SU-DHL-6 (cell line): ENCODE data around the gene EXOC6B.

Experiments used
- H2AFZ ChIP-seq: fragments of 200-600 bp; sonication (generic); 2 replicates; pipeline ENCODE4 v1.6.1; 2014; ENCODE audit warnings: low read depth, mild to moderate bottlenecking, moderate library complexity, mixed read lengths, antibody characterized with exemption, low read length; ENCODE audit not compliant: severe bottlenecking
- H3F3A ChIP-seq: fragments of 200-600 bp; shearing (Covaris generic); 2 replicates; pipeline ENCODE4 v1.6.0; 2016; ENCODE audit warnings: antibody characterized with exemption, mild to moderate bottlenecking; ENCODE audit not compliant: insufficient read depth
- H3K27ac ChIP-seq: fragments of 200-600 bp; sonication (generic); 2 replicates; pipeline ENCODE4 v1.5.1; 2016; ENCODE audit warnings: low read depth, mild to moderate bottlenecking, low read length, moderate library complexity, mixed read lengths
- H3K27me3 ChIP-seq: fragments of 200-600 bp; sonication (generic), shearing (Covaris generic); 2 replicates; pipeline ENCODE4 v1.6.0; 2014; ENCODE audit warnings: mild to moderate bottlenecking, low read length
- H3K36me3 ChIP-seq: fragments of 200-600 bp; sonication (generic); 2 replicates; pipeline ENCODE4 v1.6.1; 2014; ENCODE audit warnings: mild to moderate bottlenecking, low read length, mixed read lengths
- H3K4me2 ChIP-seq: fragments of 300-600, 200-600 bp; shearing (Covaris generic), sonication (generic); 2 replicates; pipeline ENCODE4 v1.6.0; 2014; ENCODE audit warnings: low read length, low read depth, mild to moderate bottlenecking; ENCODE audit not compliant: poor library complexity, severe bottlenecking
- H3K4me3 ChIP-seq: fragments of 200-600 bp; sonication (generic); 2 replicates; pipeline ENCODE4 v1.5.1; 2014; ENCODE audit warnings: antibody characterized with exemption, low read length, mild to moderate bottlenecking, mixed read lengths; ENCODE audit not compliant: insufficient read depth, poor library complexity, severe bottlenecking
- H3K79me2 ChIP-seq: fragments of 200-600 bp; sonication (generic); 2 replicates; pipeline ENCODE4 v1.6.1; 2014; ENCODE audit warnings: mild to moderate bottlenecking, low read length, moderate library complexity; ENCODE audit not compliant: insufficient read depth
- H3K9ac ChIP-seq: fragments of 200-600 bp; sonication (generic); 2 replicates; pipeline ENCODE4 v1.7.0; 2014; ENCODE audit warnings: mild to moderate bottlenecking, low read length
- H3K9me2 ChIP-seq: fragments of 200-600 bp; sonication (generic); replicated peaks from 2 replicates; pipeline ENCODE4 v1.6.1; 2014; ENCODE audit warnings: low read length; ENCODE audit not compliant: insufficient read depth
- H3K9me3 ChIP-seq: fragments of 200-600 bp; sonication (generic); 2 replicates; pipeline ENCODE4 v1.6.1; 2014; ENCODE audit warnings: low read length, mixed read lengths; ENCODE audit not compliant: insufficient read depth
- H4K20me1 ChIP-seq: fragments of 200-600 bp; sonication (generic); 2 replicates; pipeline ENCODE4 v1.6.1; 2014; ENCODE audit warnings: low read depth, mild to moderate bottlenecking, antibody characterized with exemption, low read length, moderate library complexity, mixed read lengths
- EZH2phosphoT487 ChIP-seq: fragments of 200-600 bp; sonication (generic), shearing (Covaris generic); conservative IDR thresholded peaks from 2 replicates; pipeline ENCODE4 v1.6.1; 2018; ENCODE audit warnings: mild to moderate bottlenecking, antibody characterized with exemption, low read length, moderate library complexity, mixed read lengths
- TF ChIP-seq, protein P1 (sequence below): fragments of 200-600 bp; sonication (generic); IDR thresholded peaks from one replicate; pipeline ENCODE4 v1.5.1; 2017; ENCODE audit warnings: antibody characterized with exemption, mild to moderate bottlenecking, low read length, moderate library complexity; ENCODE audit not compliant: insufficient read depth, poor library complexity, severe bottlenecking

The EXOC6B gene

GRCh38 chr2:72211350-72211749 lies 614.5 kb downstream of the EXOC6B start:
- H3K9me3 ChIP-seq: no peaks in the 10 kb centered on the region
- no peaks in the 10 kb centered on the region for H3K27me3 ChIP-seq
- no peak overlapping the region for H2AFZ ChIP-seq
- no peak overlapping the region for H3K4me3 ChIP-seq
- H3K9ac ChIP-seq: no peak overlapping the region
- no peaks in the 10 kb centered on the region for H3F3A ChIP-seq
- H4K20me1 ChIP-seq: no peaks in the 10 kb centered on the region
- no peak overlapping the region for H3K27ac ChIP-seq
- no peaks in the 10 kb centered on the region for H3K79me2 ChIP-seq
- H3K9me2 ChIP-seq: no peaks in the 10 kb centered on the region
- TF ChIP-seq, protein P1, sequence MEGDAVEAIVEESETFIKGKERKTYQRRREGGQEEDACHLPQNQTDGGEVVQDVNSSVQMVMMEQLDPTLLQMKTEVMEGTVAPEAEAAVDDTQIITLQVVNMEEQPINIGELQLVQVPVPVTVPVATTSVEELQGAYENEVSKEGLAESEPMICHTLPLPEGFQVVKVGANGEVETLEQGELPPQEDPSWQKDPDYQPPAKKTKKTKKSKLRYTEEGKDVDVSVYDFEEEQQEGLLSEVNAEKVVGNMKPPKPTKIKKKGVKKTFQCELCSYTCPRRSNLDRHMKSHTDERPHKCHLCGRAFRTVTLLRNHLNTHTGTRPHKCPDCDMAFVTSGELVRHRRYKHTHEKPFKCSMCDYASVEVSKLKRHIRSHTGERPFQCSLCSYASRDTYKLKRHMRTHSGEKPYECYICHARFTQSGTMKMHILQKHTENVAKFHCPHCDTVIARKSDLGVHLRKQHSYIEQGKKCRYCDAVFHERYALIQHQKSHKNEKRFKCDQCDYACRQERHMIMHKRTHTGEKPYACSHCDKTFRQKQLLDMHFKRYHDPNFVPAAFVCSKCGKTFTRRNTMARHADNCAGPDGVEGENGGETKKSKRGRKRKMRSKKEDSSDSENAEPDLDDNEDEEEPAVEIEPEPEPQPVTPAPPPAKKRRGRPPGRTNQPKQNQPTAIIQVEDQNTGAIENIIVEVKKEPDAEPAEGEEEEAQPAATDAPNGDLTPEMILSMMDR: no peak
- TF ChIP-seq EZH2phosphoT487: no peak
- H3K4me2 ChIP-seq: no peak overlapping the region
- no peaks in the 10 kb centered on the region for H3K36me3 ChIP-seq

DNA sequence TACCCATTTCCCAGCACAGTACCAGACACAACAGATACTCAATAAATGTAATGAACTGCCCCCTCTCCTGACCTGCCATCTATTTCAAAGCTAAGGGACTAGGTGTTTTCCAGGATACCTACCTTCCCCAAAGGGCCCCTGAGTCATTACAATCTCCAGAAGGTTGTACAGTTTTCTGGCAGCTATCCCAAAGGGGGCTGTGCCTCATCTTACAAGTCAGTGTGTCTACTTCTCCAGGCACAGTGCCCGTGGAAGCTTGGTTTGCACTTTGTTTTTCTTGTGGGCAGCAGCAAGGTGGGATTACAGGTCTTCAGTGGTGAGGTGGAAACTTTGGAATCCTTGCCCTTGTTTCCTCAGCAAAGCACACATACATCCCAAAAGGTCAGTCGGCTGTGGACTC lies 615.4 kb downstream of the EXOC6B start:
- Histone ChIP-seq H4K20me1 (no peaks in the 10 kb centered on the region), H3K4me3 (no peak overlapping the region), H3K36me3 (no peaks in the 10 kb centered on the region), H3K27me3 (no peaks in the 10 kb centered on the region), H3K9me2 (no peaks in the 10 kb centered on the region), H3K9ac (no peak overlapping the region), H3K9me3 (no peaks in the 10 kb centered on the region), H2AFZ (no peak overlapping the region), H3F3A (no peaks in the 10 kb centered on the region), H3K4me2 (no peak overlapping the region), H3K27ac (no peak overlapping the region), H3K79me2 (no peaks in the 10 kb centered on the region)
- TF ChIP-seq EZH2phosphoT487: no peak
- TF ChIP-seq, protein P1: no peak

- no peaks in the 10 kb centered on the region for H3K9me2 ChIP-seq
- H3K9ac ChIP-seq: no peak overlapping the region
- H3K27ac ChIP-seq: no peak overlapping the region
- H4K20me1 ChIP-seq: no peaks in the 10 kb centered on the region
- TF ChIP-seq EZH2phosphoT487: no peak
- TF ChIP-seq, protein P1: no peak
- H2AFZ ChIP-seq: no peak overlapping the region
- no peak overlapping the region for H3K4me3 ChIP-seq
- H3K9me3 ChIP-seq: no peaks in the 10 kb centered on the region
- no peaks in the 10 kb centered on the region for H3K36me3 ChIP-seq
- no peaks in the 10 kb centered on the region for H3F3A ChIP-seq
- H3K79me2 ChIP-seq: no peaks in the 10 kb centered on the region
- H3K27me3 ChIP-seq: no peaks in the 10 kb centered on the region
- no peak overlapping the region for H3K4me2 ChIP-seq
Observed at GRCh38 chr2:72208225-72208624, 617.6 kb downstream of the EXOC6B start.
